ENCODE data around the gene ALDOA.

Gene ALDOA

GRCh38 chr16:30070490-30070889, 4.9 kb downstream of the ALDOA start:
- no peak for DNase-seq

GRCh38 chr16:30075503-30076275, 10.1 kb downstream of the ALDOA start, which contains the start of gene PPP4C:
Gene PPP4C (plus strand): TSS chr16:30075994. CDS start chr16:30076378, 384 bp downstream.
- DNase-seq, result no peak

- no peak for DNase-seq
Observed at GRCh38 chr16:30076276-30076791, 10.8 kb downstream of the ALDOA start.

GRCh38 chr16:30077656-30078055, 12.1 kb downstream of the ALDOA start:
- no peak for DNase-seq

GRCh38 chr16:30078744-30079143, 13.2 kb downstream of the ALDOA start:
- DNase-seq, result no peak

GRCh38 chr16:30079480-30079879, 13.9 kb downstream of the ALDOA start:
- no peak for DNase-seq

- DNase-seq, result no peak
Observed at GRCh38 chr16:30082545-30083090, 17.1 kb downstream of the ALDOA start.

GRCh38 chr16:30083216-30084055, 17.9 kb downstream of the ALDOA start:
- DNase-seq, result no peak

GRCh38 chr16:30084096-30084815, 18.7 kb downstream of the ALDOA start:
- no peak for DNase-seq

GRCh38 chr16:30084816-30085159, 19.2 kb downstream of the ALDOA start:
- no peak for DNase-seq

- no peak for DNase-seq
Observed at GRCh38 chr16:30085247-30085646, 19.7 kb downstream of the ALDOA start.

GRCh38 chr16:30085820-30086219, 20.3 kb downstream of the ALDOA start:
- no peak for DNase-seq

GRCh38 chr16:30086291-30087140, 21.0 kb downstream of the ALDOA start:
- DNase-seq, result no peak

- no peak for DNase-seq
Observed at GRCh38 chr16:30087181-30087898, 21.8 kb downstream of the ALDOA start.

- DNase-seq, result no peak
Observed at GRCh38 chr16:30088237-30088831, 22.8 kb downstream of the ALDOA start.

- peak; percentile 15 for DNase-seq
Observed at GRCh38 chr16:30088832-30089624, 23.5 kb downstream of the ALDOA start.

GRCh38 chr16:30090610-30091331, 25.2 kb downstream of the ALDOA start:
- no peak for DNase-seq

- peak; percentile 72 for DNase-seq
Observed at GRCh38 chr16:30091474-30092372, 26.2 kb downstream of the ALDOA start, which contains the start of gene TBX6. Gene TBX6 (minus strand): TSS chr16:30091924. CDS start chr16:30091193, 731 bp downstream.
